ENCODE results near the gene GUCY1B1.

DNA sequence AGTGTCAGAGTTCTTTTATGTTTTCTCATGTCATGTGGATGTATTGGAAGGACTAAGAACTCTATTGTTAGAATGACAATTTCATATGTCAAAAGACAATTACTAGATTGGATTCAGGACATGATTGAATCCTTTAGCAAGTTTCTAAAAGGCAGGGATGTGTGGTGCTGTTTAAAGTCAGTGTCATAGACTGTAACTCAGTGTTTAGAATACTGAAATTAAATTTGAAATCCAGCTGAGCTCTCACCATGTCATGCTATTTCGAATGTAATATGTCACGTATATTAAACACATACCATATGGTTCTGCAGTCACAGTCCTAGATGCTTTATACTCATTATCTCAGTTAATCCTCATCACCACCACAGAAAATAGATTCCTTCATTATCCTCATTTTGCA lies 7.8 kb downstream of the GUCY1B1 start:
- TF ChIP-seq, protein P1, sequence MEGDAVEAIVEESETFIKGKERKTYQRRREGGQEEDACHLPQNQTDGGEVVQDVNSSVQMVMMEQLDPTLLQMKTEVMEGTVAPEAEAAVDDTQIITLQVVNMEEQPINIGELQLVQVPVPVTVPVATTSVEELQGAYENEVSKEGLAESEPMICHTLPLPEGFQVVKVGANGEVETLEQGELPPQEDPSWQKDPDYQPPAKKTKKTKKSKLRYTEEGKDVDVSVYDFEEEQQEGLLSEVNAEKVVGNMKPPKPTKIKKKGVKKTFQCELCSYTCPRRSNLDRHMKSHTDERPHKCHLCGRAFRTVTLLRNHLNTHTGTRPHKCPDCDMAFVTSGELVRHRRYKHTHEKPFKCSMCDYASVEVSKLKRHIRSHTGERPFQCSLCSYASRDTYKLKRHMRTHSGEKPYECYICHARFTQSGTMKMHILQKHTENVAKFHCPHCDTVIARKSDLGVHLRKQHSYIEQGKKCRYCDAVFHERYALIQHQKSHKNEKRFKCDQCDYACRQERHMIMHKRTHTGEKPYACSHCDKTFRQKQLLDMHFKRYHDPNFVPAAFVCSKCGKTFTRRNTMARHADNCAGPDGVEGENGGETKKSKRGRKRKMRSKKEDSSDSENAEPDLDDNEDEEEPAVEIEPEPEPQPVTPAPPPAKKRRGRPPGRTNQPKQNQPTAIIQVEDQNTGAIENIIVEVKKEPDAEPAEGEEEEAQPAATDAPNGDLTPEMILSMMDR (IDR thresholded peaks at IDR 0.05; ENCODE audit: borderline replicate concordance, extremely low read depth, low read length, poor library complexity, severe bottlenecking) = no peak
- TF ChIP-seq EZH2 (IDR thresholded peaks at IDR 0.05; ENCODE audit: borderline replicate concordance, low read depth, low read length, severe bottlenecking) = no peak
